Subcutaneous adipose tissue (tissue), 4 donors: ENCODE measurements around the gene KLF13. TPM values are rescaled to one million over a fixed set of nuclear protein-coding genes. Genes with fewer than 3 reads are reported as not detected.

Source experiments
- CTCF ChIP-seq: fragments of 450-650 bp; IDR thresholded peaks from one replicate; pipeline ENCODE4 v1.5.1; 2016; ENCODE audit warnings: low read depth, mild to moderate bottlenecking, control low read depth, antibody characterized with exemption, moderate library complexity
- total RNA-seq, 4 donors: library from RNA; depleted of rRNA; stranded (reverse); fragments of >200 nt; gene quantifications; one replicate each; pipeline ENCODE4 v1.1.0, GENCODE V29; 2016

Gene KLF13
- total RNA-seq, 4 donors from 2014 or later, result 35.2 to 99.0 (median 56.1) TPM

- no peak for TF ChIP-seq CTCF
These were observed 14.4 kb downstream of the KLF13 start for GRCh38 chr15:31341071-31341470.

GRCh38 chr15:31341496-31342195, 15.0 kb downstream of the KLF13 start:
- TF ChIP-seq CTCF, result no peak

GRCh38 chr15:31342381-31342780, 15.7 kb downstream of the KLF13 start:
- TF ChIP-seq CTCF, result no peak

- no peak for TF ChIP-seq CTCF
These were observed 16.4 kb downstream of the KLF13 start for GRCh38 chr15:31342781-31343626.

- no peak for TF ChIP-seq CTCF
These were observed 17.2 kb downstream of the KLF13 start for GRCh38 chr15:31343831-31344230.

- no peak for TF ChIP-seq CTCF
These were observed 17.6 kb downstream of the KLF13 start for GRCh38 chr15:31344266-31344665.

- TF ChIP-seq CTCF, result no peak
These were observed 18.4 kb downstream of the KLF13 start for GRCh38 chr15:31344823-31345605.
